ENCODE results near the gene ACTA2. TPM values are rescaled to one million over a fixed set of nuclear protein-coding genes. Genes with fewer than 3 reads are reported as not detected.
A peak's percentile ranks its signal among the peaks of the same experiment; 100 is the strongest.

ACTA2 gene
- total RNA-seq, 2 experiments from 2014 or later, result 10.7 to 10.8 TPM

- no peak overlapping the region for H3K27ac Mint-ChIP-seq
- no peak overlapping the region for H3K4me3 Mint-ChIP-seq
- ChIA-PET CTCF (interaction anchor here (0.9 to 1.2 kb wide), 3 partner anchors 12 to 23 kb away, joined by 3 to 4 read pairs (median 3); no protein-coding TSS in a partner anchor), POLR2A (no interaction called here)
- peaks cover 68% of the 10 kb centered on the region for H3K36me3 Mint-ChIP-seq (ENCODE audit: low read depth)
- peaks cover 3% of the 10 kb centered on the region for H3K4me1 Mint-ChIP-seq
- H3K27me3 Mint-ChIP-seq, result no peaks in the 10 kb centered on the region
- no peaks in the 10 kb centered on the region for H3K9me3 Mint-ChIP-seq
- DNase-seq, result no peak
Observed at GRCh38 chr10:88911116-88911515, 41.5 kb downstream of the ACTA2 start.

GRCh38 chr10:88908194-88908593, 44.4 kb downstream of the ACTA2 start:
- no peak for DNase-seq
- peaks cover 67% of the 10 kb centered on the region for H3K36me3 Mint-ChIP-seq (ENCODE audit: low read depth)
- H3K9me3 Mint-ChIP-seq, result no peaks in the 10 kb centered on the region
- H3K27ac Mint-ChIP-seq, result peak overlapping the region; percentile 38
- H3K4me3 Mint-ChIP-seq, result no peak overlapping the region
- ChIA-PET POLR2A (no interaction called here), CTCF (interaction anchor here (1.6 kb wide), 1 partner anchor 13 kb away, joined by 3 read pairs; no protein-coding TSS in a partner anchor)
- H3K27me3 Mint-ChIP-seq, result no peaks in the 10 kb centered on the region
- H3K4me1 Mint-ChIP-seq, result peaks cover 3% of the 10 kb centered on the region

- H3K27me3 Mint-ChIP-seq, result no peaks in the 10 kb centered on the region
- CTCF ChIA-PET, result interaction anchor here (1.0 to 2.1 kb wide), 3 partner anchors 12 to 27 kb away, joined by 3 to 7 read pairs (median 5); no protein-coding TSS in a partner anchor
Observed at GRCh38 chr10:88906921-88907320, 45.7 kb downstream of the ACTA2 start.

GRCh38 chr10:88903715-88904114, 48.9 kb downstream of the ACTA2 start:
- Mint-ChIP-seq H3K4me3 (no peak overlapping the region), H3K9me3 (no peaks in the 10 kb centered on the region), H3K4me1 (peaks cover 34% of the 10 kb centered on the region), H3K36me3 (ENCODE audit: low read depth) (peaks cover 72% of the 10 kb centered on the region), H3K27ac (no peak overlapping the region), H3K27me3 (no peaks in the 10 kb centered on the region)
- no peak for DNase-seq
- ChIA-PET POLR2A (no interaction called here), CTCF (no interaction called here)

More at GRCh38 chr10:88906921-88907320, 45.7 kb downstream of the ACTA2 start:
- POLR2A ChIA-PET, result no interaction called here
- DNase-seq, result no peak
- no peaks in the 10 kb centered on the region for H3K9me3 Mint-ChIP-seq
- H3K4me1 Mint-ChIP-seq, result peaks cover 7% of the 10 kb centered on the region
- peak overlapping the region; percentile 16 for H3K27ac Mint-ChIP-seq
- no peak overlapping the region for H3K4me3 Mint-ChIP-seq
- peaks cover 67% of the 10 kb centered on the region for H3K36me3 Mint-ChIP-seq (ENCODE audit: low read depth)

DNA sequence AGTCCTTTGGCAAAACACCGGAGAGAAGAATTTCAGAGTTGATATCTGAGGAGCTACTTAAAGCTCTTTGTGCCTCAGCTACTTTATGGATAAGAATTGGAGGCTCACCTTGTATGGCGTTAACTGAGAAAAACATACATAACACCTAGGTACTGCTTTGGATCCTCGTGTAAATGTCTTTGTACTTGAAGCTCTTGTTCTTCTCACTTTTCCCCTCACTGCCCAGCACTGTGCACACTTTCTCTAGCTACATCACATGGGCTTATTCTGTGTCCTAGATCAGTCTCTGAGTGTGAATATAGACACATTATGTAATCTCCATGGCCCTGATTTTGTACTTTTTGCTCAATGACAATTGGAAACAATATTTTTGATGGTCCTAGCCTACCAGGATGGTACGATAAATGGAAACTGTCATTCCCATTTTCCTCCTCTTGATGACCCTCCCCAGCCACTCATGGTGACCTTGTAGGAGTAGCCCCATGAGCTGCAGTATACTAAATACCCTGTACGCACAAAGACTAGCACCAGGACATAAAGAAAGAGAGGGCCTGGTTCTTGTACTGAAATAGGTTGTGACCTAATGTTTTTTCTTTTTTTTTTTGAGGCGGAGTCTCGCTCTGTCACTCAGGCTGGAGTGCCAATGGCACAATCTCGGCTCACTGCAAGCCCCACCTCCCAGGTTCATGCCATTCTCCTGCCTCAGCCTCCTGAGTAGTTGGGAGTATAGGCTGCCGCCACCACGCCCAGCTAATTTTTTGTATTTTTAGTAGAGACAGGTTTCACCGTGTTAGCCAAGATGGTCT, 50.4 kb downstream of the ACTA2 start:
- H3K9me3 Mint-ChIP-seq, result no peaks in the 10 kb centered on the region
- peaks cover 70% of the 10 kb centered on the region for H3K36me3 Mint-ChIP-seq (ENCODE audit: low read depth)
- no peaks in the 10 kb centered on the region for H3K27me3 Mint-ChIP-seq
- no peak overlapping the region for H3K4me3 Mint-ChIP-seq
- DNase-seq, result no peak
- H3K4me1 Mint-ChIP-seq, result peaks cover 41% of the 10 kb centered on the region
- POLR2A ChIA-PET, result no interaction called here
- CTCF ChIA-PET, result interaction anchor here (0.6 to 2.1 kb wide), 8 partner anchors 10 to 92 kb away, joined by 3 to 8 read pairs (median 4); partner anchors contain the start of gene STAMBPL1
- no peak overlapping the region for H3K27ac Mint-ChIP-seq

DNA sequence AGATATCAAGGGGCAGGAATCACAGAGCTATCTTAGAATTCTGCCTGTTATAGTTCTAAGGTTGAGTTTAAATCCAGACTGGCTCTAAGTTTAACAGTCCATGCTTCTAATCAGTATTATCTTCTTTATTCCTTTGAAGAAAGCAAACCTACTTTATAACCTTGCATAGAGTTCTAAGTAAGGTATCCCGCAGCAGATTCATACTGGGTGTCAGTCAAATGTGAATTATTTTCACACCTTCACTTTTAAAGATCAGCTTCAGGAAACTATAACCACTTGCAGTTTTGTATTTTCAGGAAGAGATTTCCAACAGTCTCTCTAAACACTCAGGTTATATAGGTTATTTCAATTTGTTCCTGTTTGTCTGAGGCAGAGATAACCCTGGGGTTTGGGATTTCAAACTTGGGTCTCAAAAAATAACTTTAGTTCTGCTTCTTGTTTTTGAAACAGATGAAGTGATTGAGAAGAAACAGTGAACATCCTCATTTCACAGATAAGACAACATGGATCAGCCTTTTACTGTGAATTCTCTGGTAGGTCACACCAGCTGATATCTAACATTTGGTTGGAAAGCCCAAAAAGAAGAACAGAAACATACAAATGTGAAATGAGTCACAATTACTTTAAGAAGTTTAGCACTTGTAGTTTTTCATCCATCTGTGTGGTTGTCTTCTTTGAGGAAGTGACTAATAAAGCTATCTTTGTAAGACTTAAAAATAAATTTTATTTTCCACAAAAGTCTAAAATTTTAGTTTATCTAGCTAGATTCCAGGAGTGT, 51.2 kb downstream of the ACTA2 start:
- no peak for DNase-seq
- H3K27me3 Mint-ChIP-seq, result no peaks in the 10 kb centered on the region
- ChIA-PET POLR2A (interaction anchor here (0.6 kb wide), 1 partner anchor 67 kb away, joined by 3 read pairs; no protein-coding TSS in a partner anchor), CTCF (interaction anchor here (0.6 to 2.1 kb wide), 11 partner anchors 10 to 90 kb away, joined by 3 to 8 read pairs (median 5); partner anchors contain the start of gene STAMBPL1)
- H3K4me1 Mint-ChIP-seq, result peaks cover 49% of the 10 kb centered on the region
- H3K27ac Mint-ChIP-seq, result no peak overlapping the region
- peaks cover 70% of the 10 kb centered on the region for H3K36me3 Mint-ChIP-seq (ENCODE audit: low read depth)
- no peaks in the 10 kb centered on the region for H3K9me3 Mint-ChIP-seq
- no peak overlapping the region for H3K4me3 Mint-ChIP-seq

DNA sequence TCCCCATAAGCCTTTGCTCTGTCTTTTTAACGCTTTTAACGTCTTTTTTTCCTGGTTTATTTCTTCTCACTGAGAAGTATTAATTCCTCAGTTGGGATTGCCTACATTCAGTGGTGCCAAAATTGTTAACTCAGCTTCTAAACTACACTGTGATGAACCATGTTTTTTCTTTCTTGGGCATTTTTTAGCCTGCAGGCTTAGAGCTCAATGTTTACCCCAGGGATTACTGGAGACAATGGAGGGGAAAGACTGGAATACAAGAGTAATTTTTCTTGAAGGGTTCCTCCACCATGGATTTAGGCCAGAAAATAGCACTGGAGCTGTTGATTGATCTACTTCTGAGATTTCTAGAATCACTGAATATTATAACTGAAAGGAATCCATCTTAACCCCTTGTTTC, 52.7 kb downstream of the ACTA2 start:
- H3K4me1 Mint-ChIP-seq, result peaks cover 62% of the 10 kb centered on the region
- no peak overlapping the region for H3K4me3 Mint-ChIP-seq
- no peaks in the 10 kb centered on the region for H3K9me3 Mint-ChIP-seq
- H3K27ac Mint-ChIP-seq, result no peak overlapping the region
- ChIA-PET CTCF (interaction anchor here (1.1 to 2.1 kb wide), 3 partner anchors 8 to 35 kb away, joined by 3 to 8 read pairs (median 6); no protein-coding TSS in a partner anchor), POLR2A (no interaction called here)
- peaks cover 75% of the 10 kb centered on the region for H3K36me3 Mint-ChIP-seq (ENCODE audit: low read depth)
- H3K27me3 Mint-ChIP-seq, result no peaks in the 10 kb centered on the region
- DNase-seq, result no peak

- no peak for DNase-seq
- Mint-ChIP-seq H3K4me3 (no peak overlapping the region), H3K36me3 (ENCODE audit: low read depth) (peaks cover 71% of the 10 kb centered on the region), H3K27me3 (no peaks in the 10 kb centered on the region), H3K4me1 (peaks cover 67% of the 10 kb centered on the region), H3K9me3 (no peaks in the 10 kb centered on the region), H3K27ac (no peak overlapping the region)
- POLR2A ChIA-PET, result no interaction called here
- CTCF ChIA-PET, result interaction anchor here (0.6 to 1.1 kb wide), 2 partner anchors 12 to 191 kb away, joined by 3 to 5 read pairs; no protein-coding TSS in a partner anchor
Observed at GRCh38 chr10:88898727-88899126, 53.8 kb downstream of the ACTA2 start.

- H3K4me3 Mint-ChIP-seq, result no peak overlapping the region
- DNase-seq, result no peak
- no peaks in the 10 kb centered on the region for H3K27me3 Mint-ChIP-seq
- peaks cover 62% of the 10 kb centered on the region for H3K36me3 Mint-ChIP-seq (ENCODE audit: low read depth)
- ChIA-PET POLR2A (no interaction called here), CTCF (interaction anchor here (1.2 kb wide), 1 partner anchor 169 kb away, joined by 4 read pairs; no protein-coding TSS in a partner anchor)
- H3K4me1 Mint-ChIP-seq, result peaks cover 70% of the 10 kb centered on the region
- H3K9me3 Mint-ChIP-seq, result no peaks in the 10 kb centered on the region
- peak overlapping the region; percentile 2 for H3K27ac Mint-ChIP-seq
Observed at GRCh38 chr10:88896994-88897853, 55.3 kb downstream of the ACTA2 start.

DNA sequence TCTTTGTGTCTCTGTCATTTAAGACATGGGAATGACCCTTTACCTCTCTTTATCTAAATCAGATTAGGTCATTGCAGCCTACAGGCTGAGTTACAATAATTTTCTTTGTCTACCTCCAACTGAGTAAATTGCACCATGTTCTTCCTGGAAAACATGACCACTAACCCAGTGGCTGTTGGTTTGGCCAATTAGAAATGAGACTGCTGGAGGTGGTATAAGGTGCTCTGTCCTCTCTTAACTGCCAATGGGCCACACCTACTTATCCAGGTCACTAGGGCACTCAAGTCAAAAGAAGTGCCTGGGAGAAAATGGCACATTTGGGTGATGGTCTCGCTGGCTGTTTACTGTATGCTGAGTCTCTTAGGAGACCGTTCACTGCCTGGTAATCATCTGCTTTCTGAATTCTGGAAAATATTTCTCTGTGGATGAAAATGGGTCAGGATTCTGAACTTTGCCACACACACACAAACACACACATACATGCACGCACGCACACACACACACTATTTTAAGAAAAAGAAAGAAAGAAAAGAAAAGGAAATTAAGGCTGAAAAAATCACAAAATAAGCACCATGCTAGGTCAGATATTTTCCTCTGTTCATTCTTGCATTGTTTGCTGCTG, 56.1 kb downstream of the ACTA2 start:
- Mint-ChIP-seq H3K4me3 (no peak overlapping the region), H3K27ac (no peak overlapping the region), H3K27me3 (no peaks in the 10 kb centered on the region), H3K4me1 (peaks cover 67% of the 10 kb centered on the region), H3K36me3 (ENCODE audit: low read depth) (peaks cover 58% of the 10 kb centered on the region), H3K9me3 (no peaks in the 10 kb centered on the region)
- POLR2A ChIA-PET, result no interaction called here
- CTCF ChIA-PET, result no interaction called here
- DNase-seq, result no peak

- H3K4me1 Mint-ChIP-seq, result peaks cover 61% of the 10 kb centered on the region
- no peak overlapping the region for H3K4me3 Mint-ChIP-seq
- ChIA-PET POLR2A (no interaction called here), CTCF (interaction anchor here (0.8 to 1.4 kb wide), 5 partner anchors 8 to 38 kb away, joined by 3 read pairs; no protein-coding TSS in a partner anchor)
- H3K36me3 Mint-ChIP-seq (ENCODE audit: low read depth), result peaks cover 51% of the 10 kb centered on the region
- DNase-seq, result no peak
- H3K27me3 Mint-ChIP-seq, result no peaks in the 10 kb centered on the region
- H3K27ac Mint-ChIP-seq, result no peak overlapping the region
- no peaks in the 10 kb centered on the region for H3K9me3 Mint-ChIP-seq
Observed at GRCh38 chr10:88895250-88895649, 57.3 kb downstream of the ACTA2 start.

- peak overlapping the region; percentile 16 for H3K27ac Mint-ChIP-seq
- no peaks in the 10 kb centered on the region for H3K27me3 Mint-ChIP-seq
- CTCF ChIA-PET, result interaction anchor here (1.4 kb wide), 1 partner anchor 17 kb away, joined by 3 read pairs; no protein-coding TSS in a partner anchor
- H3K4me1 Mint-ChIP-seq, result peaks cover 60% of the 10 kb centered on the region
- no peaks in the 10 kb centered on the region for H3K9me3 Mint-ChIP-seq
- POLR2A ChIA-PET, result no interaction called here
- peaks cover 43% of the 10 kb centered on the region for H3K36me3 Mint-ChIP-seq (ENCODE audit: low read depth)
- no peak for DNase-seq
- H3K4me3 Mint-ChIP-seq, result no peak overlapping the region
Observed at GRCh38 chr10:88893611-88894010, 59.0 kb downstream of the ACTA2 start.
